HCT116 (cell line): ENCODE measurements around the gene HPS3. TPM values are rescaled to one million over a fixed set of nuclear protein-coding genes. Genes with fewer than 3 reads are reported as not detected.

Source experiments
- ATAC-seq: fragments of 200-7000 bp; cut with Tn5 transposase; 2 replicates; pipeline ENCODE4 v1.9.1; 2020; ENCODE audit warnings: mild to moderate bottlenecking, moderate library complexity
- BruUV-seq: library from RNA; stranded (reverse); fragments of 400-500 nt; replicated peaks from 2 replicates; lab custom pipeline; 2021; lab: Mats Ljungman, UMichigan
- CTCF ChIA-PET: fragments of 300-600 bp; sonication (Branson Sonifier 250); formaldehyde crosslinking; loops from one replicate; lab custom pipeline; 2021; ENCODE audit warnings: antibody characterized with exemption; lab: Charles Lee
- POLR2A ChIA-PET: fragments of 300-600, 350-600 bp; sonication (Branson Sonifier 250); formaldehyde crosslinking; loops from one replicate; lab custom pipeline; 2021; ENCODE audit warnings: antibody characterized with exemption; lab: Charles Lee
- RAD21 ChIA-PET, 2 experiments: fragments of 300-600 bp; sonication (Branson Sonifier 250); formaldehyde crosslinking; loops; one replicate each; lab custom pipeline; 2023; ENCODE audit warnings: low total read pairs in 2 of 2; ENCODE audit not compliant: uncharacterized antibody in 2 of 2, unreplicated experiment in 2 of 2, low non-redundant PET in 1 of 2; lab: Charles Lee
- DNase-seq: peaks from one replicate; pipeline ENCODE4 v3.0.0-alpha.2; 2010; ENCODE audit warnings: low read depth, low spot score
- H2AFZ ChIP-seq: fragments of 200-600 bp; shearing (Covaris generic), sonication (generic); 2 replicates; pipeline ENCODE4 v1.6.1; 2017; ENCODE audit warnings: low read depth, mixed run types, mixed read lengths, antibody characterized with exemption, low read length; ENCODE audit not compliant: poor library complexity, severe bottlenecking
- H3K27ac ChIP-seq: 2 replicates; pipeline ENCODE4 v1.5.1; 2012; ENCODE audit warnings: low read depth, low read length
- H3K27me3 ChIP-seq: fragments of 200-600 bp; sonication (generic); 2 replicates; pipeline ENCODE4 v1.6.1; 2016; ENCODE audit warnings: mixed run types, low read length, mixed read lengths; ENCODE audit not compliant: insufficient read depth
- H3K36me3 ChIP-seq, 2 experiments: fragments of 200-500 bp in 1 of 2; fragments of 200-600 bp in 1 of 2; sonication (Bioruptor generic) in 1 of 2; sonication (generic) in 1 of 2; 2 replicates each; pipeline versions ENCODE4 v1.5.1 to v1.6.1; 2014 to 2016; ENCODE audit warnings: low read length in 2 of 2, inconsistent platforms in 1 of 2, mixed read lengths in 1 of 2, mixed run types in 1 of 2; ENCODE audit not compliant: insufficient read depth in 2 of 2, control insufficient read depth in 1 of 2
- H3K4me1 ChIP-seq, 2 experiments: fragments of 200-600 bp in 1 of 2; sonication (generic) in 1 of 2; 2 replicates each; pipeline versions ENCODE4 v1.5.1 to v1.6.1; 2012 to 2017; ENCODE audit warnings: low read length in 2 of 2, inconsistent platforms in 1 of 2, mild to moderate bottlenecking in 1 of 2, mixed read lengths in 1 of 2, mixed run types in 1 of 2, moderate library complexity in 1 of 2; ENCODE audit not compliant: insufficient read depth in 2 of 2, control insufficient read depth in 1 of 2
- H3K4me2 ChIP-seq: fragments of 200-600 bp; sonication (generic); 2 replicates; pipeline ENCODE4 v1.6.1; 2017; ENCODE audit warnings: mixed run types, low read length, mixed read lengths
- H3K4me3 ChIP-seq, 2 experiments: fragments of 200-600 bp in 1 of 2; sonication (generic) in 1 of 2; replicated peaks in 1 of 2; 2 replicates each; pipeline ENCODE4 v1.5.1; 2011 to 2016; ENCODE audit warnings: low read length in 2 of 2, control low read depth in 1 of 2, low read depth in 1 of 2, mild to moderate bottlenecking in 1 of 2, mixed read lengths in 1 of 2, mixed run types in 1 of 2
- H3K79me2 ChIP-seq: fragments of 200-600 bp; sonication (generic); 2 replicates; pipeline ENCODE4 v1.6.1; 2017; ENCODE audit warnings: mild to moderate bottlenecking, mixed run types, low read length, moderate library complexity, mixed read lengths; ENCODE audit not compliant: insufficient read depth
- H3K9ac ChIP-seq: fragments of 200-600 bp; sonication (generic); 2 replicates; pipeline ENCODE4 v1.6.1; 2016; ENCODE audit warnings: low read length, mixed read lengths
- H3K9me2 ChIP-seq: fragments of 200-600 bp; sonication (generic), shearing (Covaris generic); 2 replicates; pipeline ENCODE4 v1.6.1; 2017; ENCODE audit warnings: mixed run types, mild to moderate bottlenecking, moderate library complexity; ENCODE audit not compliant: insufficient read depth
- H3K9me3 ChIP-seq, 2 experiments: fragments of 200-500 bp in 1 of 2; fragments of 200-600 bp in 1 of 2; sonication (Bioruptor generic) in 1 of 2; sonication (generic) in 1 of 2; 2 replicates each; pipeline ENCODE4 v1.6.1; 2014 to 2017; ENCODE audit warnings: low read length in 2 of 2, mixed read lengths in 2 of 2, inconsistent platforms in 1 of 2, low read depth in 1 of 2, mild to moderate bottlenecking in 1 of 2, mixed run types in 1 of 2, moderate library complexity in 1 of 2; ENCODE audit not compliant: control insufficient read depth in 1 of 2, insufficient read depth in 1 of 2
- H4K20me1 ChIP-seq: fragments of 200-600 bp; sonication (generic), shearing (Covaris generic); 2 replicates; pipeline ENCODE4 v1.6.1; 2017; ENCODE audit warnings: mixed run types, mild to moderate bottlenecking, moderate library complexity; ENCODE audit not compliant: insufficient read depth
- ATF3 ChIP-seq: IDR thresholded peaks from 2 replicates; pipeline ENCODE4 v1.6.1; 2012
- CBX3 ChIP-seq: IDR thresholded peaks from 2 replicates; pipeline ENCODE4 v1.6.1; 2012; ENCODE audit warnings: low read depth
- CEBPB ChIP-seq: IDR thresholded peaks from 2 replicates; pipeline ENCODE4 v1.6.1; 2012; ENCODE audit warnings: low read depth
- ELF1 ChIP-seq: IDR thresholded peaks from 2 replicates; pipeline ENCODE4 v1.6.1; 2012; ENCODE audit warnings: low read depth, borderline replicate concordance
- JUND ChIP-seq: IDR thresholded peaks from 2 replicates; pipeline ENCODE4 v1.6.1; 2012
- MAX ChIP-seq: IDR thresholded peaks from 2 replicates; pipeline ENCODE4 v1.6.1; 2012
- POLR2A ChIP-seq: IDR thresholded peaks from 2 replicates; pipeline ENCODE4 v1.7.0; 2011; ENCODE audit warnings: borderline replicate concordance; ENCODE audit not compliant: insufficient read depth, insufficient read length; ENCODE audit errors: extremely low read depth
- RAD21 ChIP-seq: IDR thresholded peaks from 2 replicates; pipeline ENCODE4 v1.6.1; 2012; ENCODE audit warnings: low read depth, mild to moderate bottlenecking
- YY1 ChIP-seq: IDR thresholded peaks from 2 replicates; pipeline ENCODE4 v1.6.1; 2011; ENCODE audit warnings: low read length, low read depth, moderate library complexity, mild to moderate bottlenecking; ENCODE audit not compliant: insufficient replicate concordance; ENCODE audit errors: extremely low read depth
- ZBTB33 ChIP-seq: IDR thresholded peaks from 2 replicates; pipeline ENCODE4 v1.6.1; 2011; ENCODE audit warnings: mild to moderate bottlenecking, low read length, moderate library complexity; ENCODE audit not compliant: insufficient replicate concordance; ENCODE audit errors: extremely low read depth
- ZNF274 ChIP-seq: fragments of 200-500 bp; sonication (Bioruptor generic); IDR thresholded peaks from 2 replicates; pipeline ENCODE4 v1.6.1; 2014; ENCODE audit warnings: mild to moderate bottlenecking, low read depth, low read length, inconsistent platforms
- intact Hi-C: fragments of 100-400 bp; cut with micrococcal nuclease; formaldehyde crosslinking; loops from 2 replicates; pipeline ENCODE4 v1.10.0; 2022
- total RNA-seq: library from RNA; stranded (reverse); gene quantifications from one replicate; pipeline ENCODE4 v1.2.1, GENCODE V29; 2021; ENCODE audit not compliant: unreplicated experiment

Gene HPS3
- total RNA-seq, 1 experiment from 2014 or later = 17.1 TPM

- CTCF ChIA-PET = no interaction called here
- H3K27ac ChIP-seq = no peak overlapping the region
- ATAC-seq (no peak), DNase-seq (no peak)
- TF ChIP-seq ELF1 (no peak), RAD21 (no peak), POLR2A (no peak), CBX3 (no peak), MAX (no peak), YY1 (no peak), CEBPB (no peak), ZNF274 (no peak), ATF3 (no peak), ZBTB33 (no peak), JUND (no peak)
- H3K36me3 ChIP-seq = peaks cover 7 to 9% of the 10 kb centered on the region in 2 experiments; a peak in 2 of 4 replicates
- RAD21 ChIA-PET = no interaction called here
- intact Hi-C loops = no loop called here
- H2AFZ ChIP-seq = peak overlapping the region; percentile 24
- H4K20me1 ChIP-seq = no peaks in the 10 kb centered on the region
- POLR2A ChIA-PET = no interaction called here
- peaks cover 39% of the 10 kb centered on the region for H3K79me2 ChIP-seq
- no peak overlapping the region for H3K4me3 ChIP-seq
- H3K4me2 ChIP-seq = no peak overlapping the region
- H3K9ac ChIP-seq = no peak overlapping the region
- H3K9me3 ChIP-seq = no peaks in the 10 kb centered on the region
- no peaks in the 10 kb centered on the region for H3K27me3 ChIP-seq
- H3K9me2 ChIP-seq = no peaks in the 10 kb centered on the region
- peaks cover 2 to 16% of the 10 kb centered on the region in 2 experiments; a peak in 2 of 4 replicates for H3K4me1 ChIP-seq
- BruUV-seq = no TSS peak
Observed at GRCh38 chr3:149087208-149087607, 42.2 kb upstream of the HPS3 start.
